Stimulated activated CD4-positive, alpha-beta T cell treated with anti-CD3 and anti-CD28 coated beads, Interleukin-1b, Interleukin-23, amount 100 ng/mL, for 1 hour (primary cell): ENCODE measurements around the gene WDR33.
"Not testable (repeated sequence)": the region's sequence is repeated elsewhere in the genome, so short reads cannot be mapped to it uniquely, and the experiment has no call there.

Experiments used
- DNase-seq, 2 donors: peaks; one replicate each; pipeline ENCODE4 v3.0.0-alpha.2; 2020; ENCODE audit warnings: low read depth in 2 of 2

Gene WDR33

GRCh38 chr2:127763776-127764175, 47.2 kb downstream of the WDR33 start:
- DNase-seq, result no peak

GRCh38 chr2:127762846-127763245, 48.1 kb downstream of the WDR33 start:
- no peak for DNase-seq

GRCh38 chr2:127762441-127762840, 48.5 kb downstream of the WDR33 start:
- no peak for DNase-seq

- no peak for DNase-seq
Observed at GRCh38 chr2:127759931-127760330, 51.0 kb downstream of the WDR33 start.

GRCh38 chr2:127754186-127754585, 56.8 kb downstream of the WDR33 start:
- DNase-seq, result no peak

- no peak for DNase-seq
Observed at GRCh38 chr2:127753374-127753773, 57.6 kb downstream of the WDR33 start.

GRCh38 chr2:127749537-127749936, 61.4 kb downstream of the WDR33 start:
- not testable (repeated sequence) for DNase-seq

- DNase-seq, result no peak
Observed at GRCh38 chr2:127747621-127748020, 63.4 kb downstream of the WDR33 start.

GRCh38 chr2:127743477-127744026, 67.4 kb downstream of the WDR33 start:
- DNase-seq, result no peak

- no peak for DNase-seq
Observed at GRCh38 chr2:127740665-127741288, 70.2 kb downstream of the WDR33 start.

- DNase-seq, result no peak
Observed at GRCh38 chr2:127739800-127740199, 71.2 kb downstream of the WDR33 start.

- no peak for DNase-seq
Observed at GRCh38 chr2:127737892-127738291, 73.1 kb downstream of the WDR33 start.

- DNase-seq, result no peak
Observed at GRCh38 chr2:127735537-127736399, 75.2 kb downstream of the WDR33 start.

GRCh38 chr2:127735044-127735443, 75.9 kb downstream of the WDR33 start:
- no peak for DNase-seq

- DNase-seq, result no peak
Observed at GRCh38 chr2:127733816-127734537, 77.0 kb downstream of the WDR33 start.

GRCh38 chr2:127733113-127733815, 77.7 kb downstream of the WDR33 start:
- no peak for DNase-seq

GRCh38 chr2:127726158-127726880, 84.7 kb downstream of the WDR33 start:
- no peak for DNase-seq

- no peak for DNase-seq
Observed at GRCh38 chr2:127722807-127723206, 88.2 kb downstream of the WDR33 start.

GRCh38 chr2:127721978-127722355, 89.0 kb downstream of the WDR33 start:
- DNase-seq, result no peak

- DNase-seq, result no peak
Observed at GRCh38 chr2:127721311-127721977, 89.5 kb downstream of the WDR33 start.
